Transverse colon (tissue), 4 donors: ENCODE results near the gene NCOA3. TPM values are rescaled to one million over a fixed set of nuclear protein-coding genes. Genes with fewer than 3 reads are reported as not detected.

Experiments
- DNase-seq: peaks from one replicate; pipeline ENCODE4 v3.0.0-alpha.2; 2019
- H3K27ac ChIP-seq, 4 donors: fragments of 200-600 bp; sonication (generic); 2 replicates each; pipeline ENCODE4 v1.5.1; 2016 to 2018; ENCODE audit warnings: inconsistent platforms in 4 of 4
- H3K27me3 ChIP-seq: fragments of 200-600 bp; sonication (generic); 2 replicates; pipeline ENCODE4 v1.5.1; 2017; ENCODE audit warnings: inconsistent platforms
- H3K36me3 ChIP-seq, 4 donors: fragments of 200-600 bp; sonication (generic); 2 replicates each; pipeline ENCODE4 v1.5.1; 2017 to 2019; ENCODE audit warnings: inconsistent platforms in 4 of 4
- H3K4me1 ChIP-seq, 4 donors: fragments of 200-600 bp; sonication (generic); 2 replicates each; pipeline ENCODE4 v1.5.1; 2017 to 2020; ENCODE audit warnings: inconsistent platforms in 4 of 4
- H3K4me3 ChIP-seq, 4 donors: fragments of 200-600 bp; sonication (generic); 1 replicate in 1 of 4; 2 replicates in 3 of 4; pipeline versions ENCODE4 v1.5.1 to v1.6.1; 2017 to 2019; ENCODE audit warnings: inconsistent platforms in 4 of 4
- H3K9me3 ChIP-seq, 2 donors: fragments of 200-600 bp; sonication (generic); 2 replicates each; pipeline ENCODE4 v1.5.1; 2017 to 2019; ENCODE audit warnings: inconsistent platforms in 2 of 2
- EP300 ChIP-seq: sonication (generic); formaldehyde crosslinking; IDR thresholded peaks from one replicate; pipeline ENCODE4 v1.6.1; 2017; ENCODE audit warnings: antibody characterized with exemption, low read depth
- POLR2A ChIP-seq: fragments of 450-650 bp; IDR thresholded peaks from one replicate; pipeline ENCODE4 v1.6.1; 2016; ENCODE audit warnings: antibody characterized with exemption, mild to moderate bottlenecking, moderate library complexity
- POLR2AphosphoS5 ChIP-seq, 3 donors: sonication (generic); formaldehyde crosslinking; IDR thresholded peaks; one replicate each; pipeline ENCODE4 v1.6.1; 2016; ENCODE audit warnings: antibody characterized with exemption in 3 of 3
- WGBS, 2 donors: methylation state at CpG; one replicate each; pipeline ENCODE4 v1.1.5; 2018; ENCODE audit warnings: low coverage in 1 of 2; 5-methylcytosine and 5-hydroxymethylcytosine counted together
- in situ Hi-C, 4 donors: fragments of 200-750 bp; cut with MboI; loops; one replicate each; pipeline versions ENCODE4 v1.15.0 to v1.15.1; 2017; ENCODE audit warnings: low sequenced_read_pairs in 3 of 4, low pct_ligation_motif_present in 1 of 4, low pct_unique_long_range_greater_than_20kb in 1 of 4
- intact Hi-C: fragments of 100-400 bp; cut with DNase I; formaldehyde crosslinking; loops from one replicate; pipeline ENCODE4 v1.15.1; 2023; ENCODE audit warnings: low total_unique reads
- total RNA-seq, 4 donors: library from RNA; depleted of rRNA; stranded (reverse); fragments of >200 nt; gene quantifications; one replicate each; pipeline ENCODE4 v1.1.0, GENCODE V29; 2016
- TF ChIP-seq, protein P1 (sequence below), 5 experiments: fragments of 200-600 bp in 3 of 5; fragments of 450-650 bp in 2 of 5; sonication (generic) in 3 of 5; IDR thresholded peaks; 1 replicate in 2 of 5; 2 replicates in 3 of 5; pipeline ENCODE4 v1.5.1; 2016 to 2017; ENCODE audit warnings: antibody characterized with exemption in 5 of 5, inconsistent platforms in 3 of 5, mild to moderate bottlenecking in 2 of 5, moderate library complexity in 1 of 5

NCOA3 gene
- total RNA-seq, 4 donors from 2014 or later, result 9.2 to 39.1 (median 22.3) TPM

- Histone ChIP-seq H3K4me1 (peaks cover 0 to 8% (median 4%) of the 10 kb centered on the region in 4 donors), H3K27ac (no peak overlapping the region), H3K36me3 (peaks cover 0 to 6% (median 0%) of the 10 kb centered on the region in 4 donors), H3K9me3 (no peaks in the 10 kb centered on the region), H3K4me3 (no peak overlapping the region), H3K27me3 (no peaks in the 10 kb centered on the region)
- DNase-seq, result no peak
- WGBS, 2 donors, result 88 to 90% methylated on average over 2 of the region's 2 CpGs
- in situ Hi-C loops, result loop anchor here in 2 of 4 donors (10.0 kb wide), 2 partner anchors 954 to 964 kb away; no protein-coding TSS in a partner anchor
- TF ChIP-seq POLR2A (no peak), POLR2AphosphoS5 (IDR thresholded peaks at IDR 0.05) (no peak)
- intact Hi-C loops, result no loop called here
Observed at GRCh38 chr20:47660602-47660905, 158.9 kb downstream of the NCOA3 start.

- in situ Hi-C loops, result loop anchor here in 2 of 4 donors (10.0 kb wide), 2 partner anchors 954 to 964 kb away; no protein-coding TSS in a partner anchor
- WGBS, 2 donors, result 89 to 90% methylated on average over 10 to 12 of the region's 12 CpGs
- peaks cover 0 to 4% (median 0%) of the 10 kb centered on the region in 4 donors for H3K36me3 ChIP-seq
- DNase-seq, result no peak
- no peak for TF ChIP-seq POLR2A
- TF ChIP-seq, protein P1, sequence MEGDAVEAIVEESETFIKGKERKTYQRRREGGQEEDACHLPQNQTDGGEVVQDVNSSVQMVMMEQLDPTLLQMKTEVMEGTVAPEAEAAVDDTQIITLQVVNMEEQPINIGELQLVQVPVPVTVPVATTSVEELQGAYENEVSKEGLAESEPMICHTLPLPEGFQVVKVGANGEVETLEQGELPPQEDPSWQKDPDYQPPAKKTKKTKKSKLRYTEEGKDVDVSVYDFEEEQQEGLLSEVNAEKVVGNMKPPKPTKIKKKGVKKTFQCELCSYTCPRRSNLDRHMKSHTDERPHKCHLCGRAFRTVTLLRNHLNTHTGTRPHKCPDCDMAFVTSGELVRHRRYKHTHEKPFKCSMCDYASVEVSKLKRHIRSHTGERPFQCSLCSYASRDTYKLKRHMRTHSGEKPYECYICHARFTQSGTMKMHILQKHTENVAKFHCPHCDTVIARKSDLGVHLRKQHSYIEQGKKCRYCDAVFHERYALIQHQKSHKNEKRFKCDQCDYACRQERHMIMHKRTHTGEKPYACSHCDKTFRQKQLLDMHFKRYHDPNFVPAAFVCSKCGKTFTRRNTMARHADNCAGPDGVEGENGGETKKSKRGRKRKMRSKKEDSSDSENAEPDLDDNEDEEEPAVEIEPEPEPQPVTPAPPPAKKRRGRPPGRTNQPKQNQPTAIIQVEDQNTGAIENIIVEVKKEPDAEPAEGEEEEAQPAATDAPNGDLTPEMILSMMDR (IDR thresholded peaks at IDR 0.05), result no peak
- no peak for TF ChIP-seq POLR2AphosphoS5 (IDR thresholded peaks at IDR 0.05)
- no peak for TF ChIP-seq EP300
- intact Hi-C loops, result no loop called here
- H3K4me3 ChIP-seq, result no peak overlapping the region
- H3K4me1 ChIP-seq, result peaks cover 0 to 8% (median 4%) of the 10 kb centered on the region in 4 donors
- no peaks in the 10 kb centered on the region for H3K27me3 ChIP-seq
- no peaks in the 10 kb centered on the region for H3K9me3 ChIP-seq
- H3K27ac ChIP-seq, result no peak overlapping the region
Observed at GRCh38 chr20:47660983-47661700, 159.5 kb downstream of the NCOA3 start.

DNA sequence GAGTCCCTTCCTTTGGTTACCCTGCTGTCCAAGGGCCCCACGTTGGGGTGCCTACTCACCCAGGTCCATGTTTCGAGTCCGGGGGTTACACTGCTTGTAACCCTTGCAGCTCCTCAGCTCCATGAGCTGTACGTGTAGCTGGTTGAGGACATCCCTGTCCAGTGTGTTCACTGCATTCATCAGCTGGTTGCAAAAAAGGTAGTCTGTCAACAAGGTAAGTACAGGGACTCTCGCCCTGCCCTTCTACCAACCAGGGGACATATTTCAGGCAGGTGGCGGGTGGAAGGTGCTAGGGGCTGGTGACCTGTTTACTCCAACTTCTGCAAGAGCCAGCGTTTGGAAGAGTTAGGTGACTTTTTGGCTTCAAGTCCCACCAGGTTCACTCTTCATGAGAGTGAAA lies 160.0 kb downstream of the NCOA3 start:
- no peak overlapping the region for H3K4me3 ChIP-seq
- TF ChIP-seq POLR2A (no peak), POLR2AphosphoS5 (IDR thresholded peaks at IDR 0.05) (no peak), EP300 (no peak)
- TF ChIP-seq, protein P1 (IDR thresholded peaks at IDR 0.05), result no peak
- no peaks in the 10 kb centered on the region for H3K9me3 ChIP-seq
- H3K4me1 ChIP-seq, result peaks cover 0 to 8% (median 4%) of the 10 kb centered on the region in 4 donors
- DNase-seq, result no peak
- 84% methylated on average over 7 of the region's 7 CpGs; no CpG with 5 or more reads in 1 of the 2 donors for WGBS, 2 donors
- in situ Hi-C loops, result loop anchor here in 2 of 4 donors (10.0 kb wide), 2 partner anchors 953 to 963 kb away; no protein-coding TSS in a partner anchor
- no peaks in the 10 kb centered on the region for H3K27me3 ChIP-seq
- H3K36me3 ChIP-seq, result peaks cover 0 to 4% (median 0%) of the 10 kb centered on the region in 4 donors
- H3K27ac ChIP-seq, result no peak overlapping the region
- intact Hi-C loops, result no loop called here

GRCh38 chr20:47662483-47663353 lies 161.0 kb downstream of the NCOA3 start:
- Histone ChIP-seq H3K9me3 (no peaks in the 10 kb centered on the region), H3K36me3 (peaks cover 0 to under 1% (median 0%) of the 10 kb centered on the region in 4 donors), H3K4me3 (no peak overlapping the region), H3K27ac (no peak overlapping the region), H3K27me3 (no peaks in the 10 kb centered on the region), H3K4me1 (peaks cover 0 to 8% (median 4%) of the 10 kb centered on the region in 4 donors)
- in situ Hi-C loops (loop anchor here in 2 of 4 donors (10.0 kb wide), 2 partner anchors 952 to 962 kb away; no protein-coding TSS in a partner anchor), intact Hi-C loops (no loop called here)
- TF ChIP-seq POLR2A (no peak), EP300 (no peak)
- DNase-seq, result no peak
- WGBS, 2 donors, result 90 to 100% methylated on average over 3 to 16 of the region's 16 CpGs
